ENCODE data around the gene IRX3. TPM values are rescaled to one million over a fixed set of nuclear protein-coding genes. Genes with fewer than 3 reads are reported as not detected.

The IRX3 gene
- total and polyA plus RNA-seq, 2 of the 8 experiments (the other 6 are each of a cell fraction or from before 2014, with no cell fraction given), result 0.50 to 1.6 TPM

- TF ChIP-seq JUN (IDR thresholded peaks at IDR 0.05; ENCODE audit: low read depth, low read length) (no peak), CTBP2 (IDR thresholded peaks at IDR 0.05; ENCODE audit: borderline replicate concordance, insufficient read depth, insufficient read length, low read length) (peak; percentile 43)
Measured at GRCh38 chr16:54283725-54284318, 2.8 kb downstream of the IRX3 start (continued).

Data from H1 (cell line).